ENCODE measurements around the gene TBC1D1.

Gene TBC1D1

GRCh38 chr4:38078590-38079421, 187.9 kb downstream of the TBC1D1 start:
- no peak for DNase-seq (ENCODE audit: low read depth in 2 of 2)

GRCh38 chr4:38080061-38080974, 189.4 kb downstream of the TBC1D1 start:
- no peak for DNase-seq (ENCODE audit: low read depth in 2 of 2)

GRCh38 chr4:38082021-38082420, 191.1 kb downstream of the TBC1D1 start:
- no peak for DNase-seq (ENCODE audit: low read depth in 2 of 2)

- no peak for DNase-seq (ENCODE audit: low read depth in 2 of 2)
Observed at GRCh38 chr4:38082424-38083385, 191.8 kb downstream of the TBC1D1 start.

- no peak for DNase-seq (ENCODE audit: low read depth in 2 of 2)
Observed at GRCh38 chr4:38084877-38085711, 194.2 kb downstream of the TBC1D1 start.

GRCh38 chr4:38085751-38086150, 194.9 kb downstream of the TBC1D1 start:
- no peak for DNase-seq (ENCODE audit: low read depth in 2 of 2)

- no peak for DNase-seq (ENCODE audit: low read depth in 2 of 2)
Observed at GRCh38 chr4:38086151-38086848, 195.4 kb downstream of the TBC1D1 start.

GRCh38 chr4:38086849-38087226, 196.0 kb downstream of the TBC1D1 start:
- no peak for DNase-seq (ENCODE audit: low read depth in 2 of 2)

- DNase-seq (ENCODE audit: low read depth in 2 of 2) = no peak
Observed at GRCh38 chr4:38088321-38088720, 197.4 kb downstream of the TBC1D1 start.

GRCh38 chr4:38089961-38090360, 199.1 kb downstream of the TBC1D1 start:
- no peak for DNase-seq (ENCODE audit: low read depth in 2 of 2)

- DNase-seq (ENCODE audit: low read depth in 2 of 2) = no peak
Observed at GRCh38 chr4:38090455-38091246, 199.8 kb downstream of the TBC1D1 start.

- DNase-seq (ENCODE audit: low read depth in 2 of 2) = no peak
Observed at GRCh38 chr4:38091636-38092035, 200.8 kb downstream of the TBC1D1 start.

GRCh38 chr4:38092701-38093100, 201.8 kb downstream of the TBC1D1 start:
- no peak for DNase-seq (ENCODE audit: low read depth in 2 of 2)

GRCh38 chr4:38094419-38094818, 203.5 kb downstream of the TBC1D1 start:
- DNase-seq (ENCODE audit: low read depth in 2 of 2) = no peak

GRCh38 chr4:38095691-38096090, 204.8 kb downstream of the TBC1D1 start:
- DNase-seq (ENCODE audit: low read depth in 2 of 2) = no peak

- no peak for DNase-seq (ENCODE audit: low read depth in 2 of 2)
Observed at GRCh38 chr4:38097818-38098217, 206.9 kb downstream of the TBC1D1 start.

- no peak for DNase-seq (ENCODE audit: low read depth in 2 of 2)
Observed at GRCh38 chr4:38099020-38099600, 208.2 kb downstream of the TBC1D1 start.

- no peak for DNase-seq (ENCODE audit: low read depth in 2 of 2)
Observed at GRCh38 chr4:38099908-38100407, 209.1 kb downstream of the TBC1D1 start.

Data from stimulated activated CD4-positive, alpha-beta T cell treated with anti-CD3 and anti-CD28 coated beads, Interleukin-1b, Interleukin-23, amount 100 ng/mL, for 4 hours (primary cell).